ENCODE results near the gene SH3BP5L.
A peak's percentile ranks its signal among the peaks of the same experiment; 100 is the strongest.
"Not testable (repeated sequence)": the region's sequence is repeated elsewhere in the genome, so short reads cannot be mapped to it uniquely, and the experiment has no call there.

The SH3BP5L gene

DNA sequence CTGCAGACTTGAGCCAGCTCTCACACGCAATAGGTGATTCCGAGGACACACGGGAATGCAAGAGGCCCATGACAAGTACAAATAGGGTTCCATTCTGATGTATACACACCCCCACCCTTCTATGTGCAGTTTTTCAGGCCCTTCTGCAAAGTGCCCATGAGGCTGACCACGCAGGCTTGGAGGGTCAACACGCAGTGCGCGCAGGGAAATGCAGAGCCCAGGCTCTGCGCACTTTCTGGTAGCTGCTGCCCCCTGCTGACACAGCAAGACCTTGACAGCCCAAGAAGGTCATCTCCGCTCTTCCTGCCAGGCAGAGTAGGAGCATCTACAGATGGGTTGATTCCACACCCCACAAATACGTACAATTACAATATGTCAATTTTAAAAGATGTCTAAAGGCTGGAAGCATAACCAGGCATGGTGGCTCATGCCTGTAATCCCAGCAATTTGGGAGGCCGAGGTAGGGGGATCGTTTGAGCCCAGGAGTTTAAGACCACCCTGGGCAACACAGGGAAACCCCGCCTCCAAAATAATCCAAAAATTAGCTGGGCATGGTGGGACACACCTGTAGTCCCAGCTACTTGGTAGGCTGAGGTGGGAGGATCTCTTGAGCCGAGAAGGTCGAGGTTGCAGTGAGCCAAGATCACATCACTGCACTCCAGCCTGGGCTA, 18.5 kb downstream of the SH3BP5L start:
- DNase-seq = peak; percentile 49

DNA sequence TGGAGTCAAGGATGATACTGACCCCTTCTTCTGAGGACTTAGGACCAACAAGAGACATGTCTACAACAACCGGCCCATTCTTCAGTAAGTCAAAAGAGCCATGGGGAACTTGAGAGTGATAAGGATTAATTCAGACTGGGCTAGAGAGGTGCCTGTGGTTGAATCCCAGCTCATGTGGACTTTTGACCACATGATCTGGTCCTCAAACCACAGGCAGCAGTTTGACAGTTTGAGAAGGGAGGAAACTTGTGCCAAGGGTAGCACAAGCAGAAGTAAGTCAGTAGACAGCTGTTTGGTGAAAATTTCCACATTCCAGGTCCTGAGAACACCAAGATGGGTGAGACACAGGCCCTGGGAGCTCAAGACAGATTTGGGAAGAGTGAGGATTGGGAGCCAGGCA, 19.8 kb downstream of the SH3BP5L start:
- no peak for DNase-seq

DNA sequence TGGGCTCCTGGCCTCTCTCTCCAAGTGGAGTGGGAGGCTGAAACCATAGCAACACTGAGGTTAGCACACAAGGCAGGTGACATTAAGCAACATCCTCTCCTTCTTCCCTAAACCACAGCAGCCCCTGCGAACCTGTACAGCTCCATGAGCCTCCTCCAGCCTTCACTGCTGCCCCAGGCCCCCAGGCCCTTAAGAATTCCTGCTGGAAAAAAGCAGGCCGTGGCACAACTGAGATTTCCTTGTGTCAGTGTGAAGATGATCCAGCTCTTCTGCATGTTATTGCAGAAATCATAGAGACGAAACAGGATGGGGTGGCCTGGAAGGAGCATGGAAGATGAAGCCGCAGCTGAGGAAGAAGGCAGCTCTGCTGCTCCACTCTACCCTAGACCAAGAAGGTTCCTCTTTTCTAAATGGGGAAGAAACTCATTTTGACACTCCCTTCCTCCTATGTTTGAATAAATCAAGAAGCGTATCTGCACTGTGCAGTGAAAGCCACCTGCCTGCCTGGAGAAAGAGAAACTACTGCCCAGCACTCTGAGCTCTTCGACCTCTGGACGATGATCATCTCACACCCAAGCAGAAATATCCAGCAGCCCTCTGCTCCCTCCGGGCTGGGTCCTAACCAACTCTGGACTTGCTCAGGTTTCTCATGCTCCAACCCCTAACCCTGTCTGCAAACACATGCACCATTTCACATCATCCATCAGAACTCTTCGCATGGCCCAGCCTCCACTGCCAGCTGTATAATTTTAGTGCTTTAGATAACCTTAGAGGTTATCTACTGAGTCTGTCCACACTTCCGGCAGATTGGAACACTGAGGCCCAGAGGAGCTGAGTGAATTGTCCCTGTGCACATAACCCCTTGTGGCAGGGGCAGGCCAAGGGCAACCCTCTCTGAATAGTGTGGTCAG, 20.7 kb downstream of the SH3BP5L start:
- no peak for DNase-seq

DNA sequence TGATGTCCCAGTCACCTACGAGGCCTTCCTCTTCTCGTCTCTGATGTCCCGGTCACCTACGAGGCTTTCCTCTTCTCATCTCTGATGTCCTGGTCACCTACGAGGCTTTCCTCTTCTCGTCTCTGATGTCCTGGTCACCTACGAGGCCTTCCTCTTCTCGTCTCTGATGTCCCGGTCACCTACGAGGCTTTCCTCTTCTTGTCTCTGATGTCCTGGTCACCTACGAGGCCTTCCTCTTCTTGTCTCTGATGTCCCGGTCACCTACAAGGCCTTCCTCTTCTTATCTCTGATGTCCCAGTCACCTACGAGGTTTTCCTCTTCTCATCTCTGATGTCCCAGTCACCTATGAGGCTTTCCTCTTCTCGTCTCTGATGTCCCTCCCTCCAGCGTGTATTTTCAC, 22.2 kb downstream of the SH3BP5L start:
- not testable (repeated sequence) for DNase-seq

GRCh38 chr1:248802454-248802853, 23.3 kb downstream of the SH3BP5L start:
- no peak for DNase-seq

DNA sequence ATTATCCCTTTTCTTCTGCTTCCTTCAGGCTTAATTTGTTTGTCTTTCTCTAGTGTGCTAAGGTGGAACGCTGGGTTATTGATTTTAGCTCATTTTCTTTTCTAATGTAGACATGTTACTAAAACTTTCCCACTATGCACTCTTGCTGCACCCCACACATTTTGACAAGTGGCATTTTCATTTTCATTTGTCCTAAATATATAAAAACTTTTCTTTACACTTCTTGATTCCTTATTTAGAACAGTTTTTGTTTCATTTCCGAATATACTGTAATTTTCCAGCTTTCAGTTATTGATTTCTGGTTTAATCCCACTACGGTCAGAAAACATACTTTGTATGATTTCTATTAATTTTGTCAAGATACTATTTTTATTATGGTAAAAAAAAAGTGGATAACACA, 25.3 kb downstream of the SH3BP5L start:
- DNase-seq = no peak

DNA sequence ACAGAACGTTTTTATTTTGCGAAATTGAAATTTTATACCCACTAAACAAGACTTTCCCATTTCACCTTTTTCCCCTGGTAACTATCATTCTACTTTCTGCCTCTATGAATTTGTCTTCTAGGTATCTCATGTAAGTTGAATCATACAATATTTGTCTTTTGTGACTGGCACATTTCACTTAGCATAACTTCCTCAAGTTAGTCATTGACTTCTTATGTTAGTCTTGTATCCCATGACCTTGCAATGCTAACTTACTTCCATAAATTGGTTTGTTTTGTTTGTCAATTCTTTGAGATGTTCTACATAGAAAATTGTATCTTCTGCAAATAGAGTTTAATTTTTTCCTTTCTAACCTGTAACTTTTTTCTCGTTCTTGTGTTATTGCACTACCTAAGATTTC, 26.9 kb downstream of the SH3BP5L start:
- DNase-seq = no peak

GRCh38 chr1:248794663-248795062, 31.1 kb downstream of the SH3BP5L start:
- not testable (repeated sequence) for DNase-seq

- DNase-seq = no peak
These were observed 32.1 kb downstream of the SH3BP5L start for GRCh38 chr1:248793592-248793991.

DNA sequence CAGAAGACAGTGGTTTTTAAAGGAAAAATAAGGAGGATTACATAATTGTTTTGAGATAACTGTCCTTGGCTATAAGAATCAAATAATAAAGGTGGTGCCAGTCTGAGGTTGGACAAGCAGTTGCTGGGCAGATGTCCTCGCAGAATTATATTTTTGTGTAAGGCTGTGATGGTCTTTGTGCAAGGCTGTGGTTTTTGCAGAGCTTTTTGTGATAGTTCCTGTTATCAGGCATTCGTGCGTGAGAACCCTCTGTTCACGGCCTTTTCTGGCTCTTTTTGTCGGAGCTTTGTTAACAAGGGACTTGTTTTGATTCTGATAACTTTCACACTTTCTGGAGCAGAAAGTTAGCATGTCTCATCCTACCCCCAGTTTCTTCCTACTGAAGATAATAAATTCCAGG, 33.4 kb downstream of the SH3BP5L start:
- no peak for DNase-seq

DNA sequence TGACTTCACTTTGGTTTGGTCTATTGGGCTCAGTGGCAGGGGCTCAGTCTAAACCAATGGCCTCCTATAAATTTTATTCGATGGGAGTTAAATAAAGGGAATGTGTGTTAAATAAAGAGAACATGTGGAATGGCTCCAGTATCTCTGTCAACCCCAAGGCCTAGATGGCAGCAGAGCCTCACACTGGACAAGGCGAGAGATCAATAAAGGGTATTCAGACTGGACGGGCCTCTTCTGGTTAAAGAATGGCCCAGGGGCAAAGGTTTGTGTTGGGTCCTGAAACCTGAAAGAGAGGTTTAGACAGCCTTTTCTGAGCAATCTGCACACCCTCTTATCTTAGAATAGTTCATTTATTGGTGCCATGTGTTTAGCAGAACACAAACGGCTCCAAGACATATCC, 34.7 kb downstream of the SH3BP5L start:
- DNase-seq = no peak

GRCh38 chr1:248790456-248790855, 35.3 kb downstream of the SH3BP5L start:
- DNase-seq = no peak

GRCh38 chr1:248789337-248789736, 36.4 kb downstream of the SH3BP5L start:
- not testable (repeated sequence) for DNase-seq

DNA sequence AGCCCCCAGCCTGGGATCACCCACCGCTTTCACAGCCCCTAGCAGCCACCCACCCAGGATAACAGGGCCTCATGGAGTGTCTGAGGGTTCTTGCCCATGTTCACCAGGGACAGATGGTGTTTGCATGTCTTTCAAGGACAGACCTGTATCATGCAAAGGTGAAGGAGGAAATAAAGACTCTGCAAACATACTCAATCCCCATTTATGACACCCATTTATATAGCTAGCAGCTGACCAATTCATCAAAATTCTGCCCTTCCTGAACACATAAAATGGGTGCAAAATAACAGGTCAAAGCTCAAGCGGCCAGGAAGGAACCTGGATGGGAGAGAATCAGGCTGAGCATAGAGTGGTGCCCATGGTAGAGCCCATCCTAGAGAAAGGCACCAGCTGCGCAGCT, 37.4 kb downstream of the SH3BP5L start:
- DNase-seq = no peak

DNA sequence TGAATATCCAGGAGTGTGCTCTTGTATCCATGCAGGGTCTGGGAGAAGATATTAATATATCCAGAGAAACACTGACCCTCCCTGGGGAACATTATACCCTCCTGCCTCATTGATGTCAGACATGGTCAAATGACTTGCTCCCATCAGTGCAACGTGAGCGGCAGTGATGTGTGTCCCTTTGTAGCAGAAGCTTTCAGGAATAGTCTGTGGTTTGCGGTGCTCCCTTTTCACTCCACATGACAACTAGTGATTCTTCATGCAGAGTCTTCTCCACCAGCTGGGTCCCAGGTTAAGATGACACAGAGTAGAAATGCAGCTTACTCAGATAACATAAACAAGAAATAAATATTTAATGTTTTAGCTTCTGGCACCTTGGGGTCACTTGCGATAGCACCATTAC, 38.3 kb downstream of the SH3BP5L start:
- no peak for DNase-seq

DNA sequence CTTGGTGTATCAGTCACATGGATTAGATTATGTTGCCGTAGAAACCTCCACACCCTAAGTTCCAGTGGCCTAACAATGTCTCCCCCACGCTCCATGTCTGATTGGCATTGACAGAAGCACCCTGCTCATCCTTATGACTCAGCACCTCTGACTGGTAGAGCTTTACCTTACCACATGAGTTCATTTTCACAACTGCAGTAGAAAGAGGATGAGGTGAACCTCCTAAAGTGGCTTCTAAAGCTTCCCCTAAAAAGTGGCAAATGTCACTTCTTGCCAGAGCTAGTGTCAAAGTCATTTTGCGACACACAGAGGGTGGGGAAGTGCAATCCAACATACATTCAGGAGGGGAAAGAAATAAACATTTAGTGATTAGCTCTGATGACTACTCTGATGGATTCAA, 39.6 kb downstream of the SH3BP5L start:
- no peak for DNase-seq

DNA sequence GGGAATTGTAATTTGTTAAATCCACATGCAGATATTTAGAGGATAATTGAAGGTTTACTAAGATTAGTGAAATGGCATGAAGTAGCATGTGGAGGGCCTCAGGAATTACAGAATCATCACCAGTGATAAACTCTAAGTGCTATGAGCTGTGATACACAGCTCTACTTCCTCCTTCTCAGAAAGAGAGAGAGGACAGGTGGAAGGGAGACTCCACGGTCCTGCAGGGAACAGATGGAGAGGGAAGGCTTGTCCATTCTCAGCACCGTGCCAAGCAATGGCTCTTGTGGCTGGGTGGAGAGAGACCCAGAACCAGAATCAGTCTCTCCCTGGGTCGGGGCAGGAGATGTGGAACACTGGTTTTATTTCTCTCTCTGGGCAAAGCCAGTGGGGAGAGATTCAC, 42.3 kb downstream of the SH3BP5L start:
- DNase-seq = no peak

DNA sequence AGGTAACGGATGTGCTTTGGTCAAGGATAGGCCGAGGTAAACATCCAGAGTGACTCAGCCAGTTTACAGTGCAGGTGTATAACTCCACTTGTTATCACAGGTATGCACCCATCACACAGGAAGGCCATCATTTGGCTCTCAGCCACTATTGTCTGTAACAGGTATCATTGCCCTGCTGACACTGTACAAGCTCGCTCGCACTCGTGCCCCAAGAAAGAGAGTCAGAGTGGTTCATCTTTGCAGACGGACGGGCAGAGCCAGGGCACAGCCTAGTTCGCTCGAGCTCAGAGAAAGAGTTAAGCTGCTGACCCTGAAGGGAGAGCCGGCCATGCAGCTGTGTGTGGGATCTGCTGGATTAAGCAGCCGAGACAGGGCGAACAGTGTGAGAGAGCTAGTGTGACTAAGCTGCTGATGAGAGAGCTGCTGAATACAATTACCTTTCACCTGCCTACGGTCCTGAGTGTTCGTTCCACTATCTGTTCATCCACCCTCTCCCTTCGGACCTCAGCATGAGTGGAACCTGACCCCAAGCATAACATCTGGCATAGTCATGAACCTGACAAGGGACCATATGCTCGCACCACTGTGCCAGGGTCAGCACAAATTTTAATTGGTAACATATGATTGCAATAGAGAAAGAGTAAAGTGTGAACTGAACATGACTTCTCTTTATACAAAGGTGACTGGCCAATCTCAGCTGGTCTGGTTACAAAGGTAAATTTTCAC, 43.1 kb downstream of the SH3BP5L start:
- no peak for DNase-seq

- no peak for DNase-seq
These were observed 46.4 kb downstream of the SH3BP5L start for GRCh38 chr1:248779350-248779749.

GRCh38 chr1:248778906-248779305, 46.8 kb downstream of the SH3BP5L start:
- no peak for DNase-seq

- no peak for DNase-seq
These were observed 48.7 kb downstream of the SH3BP5L start for GRCh38 chr1:248776991-248777390.

GRCh38 chr1:248775441-248775840, 50.3 kb downstream of the SH3BP5L start:
- no peak for DNase-seq

Measured in activated CD8-positive, alpha-beta memory T cell treated with anti-CD3 and anti-CD28 coated beads, Interleukin-2, amount 50 U/mL, for 4 hours (primary cell).